ENCODE results near the gene KCNMB2.

DNA sequence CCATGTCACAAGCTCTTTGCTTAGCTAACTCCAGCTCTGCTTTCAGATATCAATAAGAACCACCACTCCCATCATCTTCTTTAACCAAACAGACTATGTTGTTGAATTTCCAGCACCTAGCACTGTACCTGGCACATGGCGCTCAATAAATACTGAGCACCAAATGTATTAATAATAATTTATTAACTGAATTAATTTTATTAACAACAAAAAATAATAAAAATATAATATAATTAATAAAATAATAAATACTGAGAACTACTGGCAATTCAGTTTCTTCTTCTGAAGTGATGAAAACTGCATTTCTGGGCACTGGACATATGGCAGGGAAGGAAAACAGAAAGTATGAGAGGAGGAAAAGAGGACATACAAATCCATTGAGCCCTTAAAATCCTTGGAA lies 271.5 kb downstream of the KCNMB2 start:
- TF ChIP-seq, protein P1, sequence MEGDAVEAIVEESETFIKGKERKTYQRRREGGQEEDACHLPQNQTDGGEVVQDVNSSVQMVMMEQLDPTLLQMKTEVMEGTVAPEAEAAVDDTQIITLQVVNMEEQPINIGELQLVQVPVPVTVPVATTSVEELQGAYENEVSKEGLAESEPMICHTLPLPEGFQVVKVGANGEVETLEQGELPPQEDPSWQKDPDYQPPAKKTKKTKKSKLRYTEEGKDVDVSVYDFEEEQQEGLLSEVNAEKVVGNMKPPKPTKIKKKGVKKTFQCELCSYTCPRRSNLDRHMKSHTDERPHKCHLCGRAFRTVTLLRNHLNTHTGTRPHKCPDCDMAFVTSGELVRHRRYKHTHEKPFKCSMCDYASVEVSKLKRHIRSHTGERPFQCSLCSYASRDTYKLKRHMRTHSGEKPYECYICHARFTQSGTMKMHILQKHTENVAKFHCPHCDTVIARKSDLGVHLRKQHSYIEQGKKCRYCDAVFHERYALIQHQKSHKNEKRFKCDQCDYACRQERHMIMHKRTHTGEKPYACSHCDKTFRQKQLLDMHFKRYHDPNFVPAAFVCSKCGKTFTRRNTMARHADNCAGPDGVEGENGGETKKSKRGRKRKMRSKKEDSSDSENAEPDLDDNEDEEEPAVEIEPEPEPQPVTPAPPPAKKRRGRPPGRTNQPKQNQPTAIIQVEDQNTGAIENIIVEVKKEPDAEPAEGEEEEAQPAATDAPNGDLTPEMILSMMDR (IDR thresholded peaks at IDR 0.05), result no peak
- TF ChIP-seq POLR2AphosphoS5 (IDR thresholded peaks at IDR 0.05) (no peak), POLR2A (IDR thresholded peaks at IDR 0.05) (no peak)

Data from upper lobe of left lung (tissue), 4 donors.